Spleen (tissue), 7 donors: Measurements from ENCODE around the gene GNA14.
"Not testable (repeated sequence)": the region's sequence is repeated elsewhere in the genome, so short reads cannot be mapped to it uniquely, and the experiment has no call there.

ENCODE experiments used
- CTCF ChIP-seq, 11 experiments: fragments of 200-600 bp in 7 of 11; fragments of 450-650 bp in 4 of 11; sonication (generic) in 4 of 11; IDR thresholded peaks in 8 of 11; conservative IDR thresholded peaks in 3 of 11; 1 replicate in 7 of 11; 2 replicates in 4 of 11; pipeline versions ENCODE4 v1.4.0 to v1.8.0; 2016 to 2021; ENCODE audit warnings: antibody characterized with exemption in 11 of 11, inconsistent platforms in 4 of 11, mild to moderate bottlenecking in 1 of 11
- POLR2AphosphoS5 ChIP-seq, 3 donors: sonication (generic); formaldehyde crosslinking; IDR thresholded peaks; one replicate each; pipeline ENCODE4 v1.5.1; 2017; ENCODE audit warnings: antibody characterized with exemption in 3 of 3
- donor health status: DM: no; HTN: no; CAD: no; lungs with moderate emphysema.
- donor health status: DM: no; HTN: no; CAD: no.
- donor health status: DM: no; HTN: no; CAD: no.

GRCh38 chr9:77690723-77691122, 42.6 kb upstream of the GNA14 start:
- TF ChIP-seq CTCF (IDR thresholded peaks at IDR 0.05 in 8 of 11, conservative IDR thresholded peaks at IDR 0.05 in 3 of 11); POLR2AphosphoS5 (IDR thresholded peaks at IDR 0.05): not testable (repeated sequence)
